Left cardiac atrium (tissue), 4 donors: ENCODE measurements around the gene ALKAL2. TPM values are rescaled to one million over a fixed set of nuclear protein-coding genes. Genes with fewer than 3 reads are reported as not detected.

Source experiments
- ATAC-seq, 2 donors: fragments of 200-7000 bp; cut with Tn5 transposase; one replicate each; pipeline ENCODE4 v1.9.1; 2020; ENCODE audit warnings: mild to moderate bottlenecking in 2 of 2, moderate library complexity in 2 of 2
- DNase-seq: peaks from one replicate; pipeline ENCODE4 v3.0.0-alpha.2; 2020
- intact Hi-C, 2 donors: fragments of 100-400 bp; cut with DNase I; formaldehyde crosslinking; loops; one replicate each; pipeline versions ENCODE4 v1.14.1 to v1.15.1; 2022 to 2023
- total RNA-seq, 2 donors: library from RNA; stranded (reverse); fragmentation: NEBNext Ultra II Directional; extraction: Animal tissue kit (Norgen Biotek cat#: 25700); gene quantifications; one replicate each; pipeline ENCODE4 v1.2.1, GENCODE V29; 2021
- donor health status: DM: no; HTN: yes; CAD: no.
- donor health status: DM: no; HTN: yes; CAD: no; lungs with severe emphysema.
- donor health status: DM: yes; HTN: yes; CAD: no.
- donor health status: Dilated cardiomyopathy.

The ALKAL2 gene
- total RNA-seq, 2 donors from 2014 or later, result 0.68 to 0.80 TPM

DNA sequence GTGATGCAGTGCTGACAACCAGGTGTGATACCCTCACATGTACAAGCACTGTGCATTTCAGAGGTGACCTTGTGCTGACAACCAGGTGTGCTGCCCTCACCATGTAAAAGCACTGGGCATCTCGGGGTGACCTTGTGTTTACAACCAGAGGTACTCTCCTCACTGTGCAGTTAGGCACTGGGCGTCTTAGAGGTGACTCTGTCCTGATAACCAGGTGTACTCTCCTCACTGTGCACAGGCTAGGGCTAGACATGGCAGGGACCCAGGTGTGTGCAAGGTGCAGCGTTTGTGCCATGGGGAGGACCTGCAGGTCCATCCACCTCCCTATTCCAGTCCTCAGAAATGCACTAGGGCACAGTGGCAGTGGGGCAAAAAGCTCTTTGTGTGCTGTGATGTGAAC lies 8.5 kb upstream of the ALKAL2 start:
- no peak for DNase-seq
- ATAC-seq, result no peak
- intact Hi-C loops, result no loop called here

DNA sequence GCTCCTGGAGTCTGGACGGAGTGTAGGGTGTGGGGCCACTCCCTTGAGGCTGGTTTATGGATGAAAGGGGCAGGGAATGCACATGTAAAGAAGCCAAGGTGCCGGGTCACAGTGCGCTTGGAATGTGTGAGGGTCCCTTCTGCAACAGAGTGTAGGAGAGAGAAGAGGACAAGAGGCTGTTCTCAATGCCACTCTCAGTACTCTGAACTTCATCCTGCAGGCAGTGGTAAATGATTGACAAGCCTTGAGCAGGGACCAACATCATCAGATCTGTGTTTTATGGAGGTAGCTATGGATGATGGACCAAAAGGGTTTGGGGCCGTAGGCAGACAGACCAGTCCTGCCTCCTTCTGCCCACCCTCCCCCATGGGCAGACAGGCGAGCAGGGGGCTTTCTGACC lies 7.2 kb upstream of the ALKAL2 start:
- ATAC-seq (no peak), DNase-seq (no peak)
- intact Hi-C loops, result no loop called here

- ATAC-seq (peak; percentile 80 to 83), DNase-seq (peak; percentile 72)
- intact Hi-C loops, result loop anchor here in 1 of 2 donors (5.0 kb wide), 1 partner anchor 43 kb away; no protein-coding TSS in a partner anchor
These were observed 2.3 kb upstream of the ALKAL2 start for GRCh38 chr2:290090-290722.

GRCh38 chr2:289362-290089 lies 1.6 kb upstream of the ALKAL2 start:
- DNase-seq (no peak), ATAC-seq (peak; percentile 29 to 32)
- intact Hi-C loops, result loop anchor here in 1 of 2 donors (5.0 kb wide), 1 partner anchor 42 kb away; no protein-coding TSS in a partner anchor

DNA sequence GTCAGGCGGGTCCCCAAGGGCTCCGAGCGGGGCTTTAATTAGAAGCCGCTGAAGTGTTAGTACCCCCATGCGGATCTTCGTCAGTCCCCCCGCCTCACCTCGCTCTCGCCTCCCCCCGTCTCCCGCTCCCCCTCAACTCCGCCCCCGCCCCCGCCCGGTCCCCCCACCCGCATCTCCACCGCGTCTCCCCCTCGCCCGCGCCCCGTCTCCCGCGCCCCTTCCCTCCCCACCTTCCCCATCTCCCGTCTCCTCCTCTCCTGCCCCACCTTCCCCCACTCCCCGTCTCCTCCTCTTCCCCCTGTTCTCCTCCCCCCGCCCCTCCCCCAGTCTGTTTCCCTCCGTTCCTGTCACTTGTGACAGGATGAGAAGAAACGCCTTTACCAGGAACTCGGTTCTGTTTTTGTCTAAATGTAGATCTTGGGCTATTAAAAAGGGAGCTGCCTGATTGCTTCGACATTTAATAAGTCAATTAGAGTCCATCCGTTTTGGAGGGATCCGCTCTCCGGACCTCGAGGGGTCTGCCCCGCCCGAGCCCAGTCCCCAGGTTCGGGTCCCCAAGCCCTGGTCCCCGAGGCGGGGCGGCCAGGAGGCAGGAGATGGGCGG lies 969 bp upstream of the ALKAL2 start:
- DNase-seq (no peak), ATAC-seq (no peak)
- intact Hi-C loops, result no loop called here

DNA sequence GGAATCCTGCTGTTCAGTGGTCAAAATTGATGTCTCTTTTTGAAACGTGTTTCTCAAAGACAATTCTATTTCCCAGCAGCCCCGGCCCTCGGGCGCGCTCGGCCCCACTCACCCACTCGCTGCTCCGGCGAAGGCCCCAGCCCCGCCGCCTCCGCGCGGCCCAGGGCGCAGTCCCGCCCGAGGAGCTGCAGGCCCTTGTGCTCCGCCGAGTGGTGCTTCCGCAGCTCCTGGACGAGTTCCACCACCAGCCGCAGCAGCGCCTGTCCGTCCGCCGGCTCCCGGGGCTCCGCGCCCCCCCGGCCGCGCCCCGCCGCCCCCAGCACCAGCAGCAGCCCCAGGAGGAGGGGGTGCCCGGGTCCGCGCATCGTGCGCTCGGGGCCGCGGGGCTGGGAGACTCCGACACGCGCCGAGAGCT lies 413 bp downstream of the ALKAL2 start:
- DNase-seq (no peak), ATAC-seq (peak; percentile 58 to 59)
- intact Hi-C loops, result no loop called here

GRCh38 chr2:286774-287392 lies 1.0 kb downstream of the ALKAL2 start:
- ATAC-seq, result no peak
- intact Hi-C loops, result no loop called here
- no peak for DNase-seq

DNA sequence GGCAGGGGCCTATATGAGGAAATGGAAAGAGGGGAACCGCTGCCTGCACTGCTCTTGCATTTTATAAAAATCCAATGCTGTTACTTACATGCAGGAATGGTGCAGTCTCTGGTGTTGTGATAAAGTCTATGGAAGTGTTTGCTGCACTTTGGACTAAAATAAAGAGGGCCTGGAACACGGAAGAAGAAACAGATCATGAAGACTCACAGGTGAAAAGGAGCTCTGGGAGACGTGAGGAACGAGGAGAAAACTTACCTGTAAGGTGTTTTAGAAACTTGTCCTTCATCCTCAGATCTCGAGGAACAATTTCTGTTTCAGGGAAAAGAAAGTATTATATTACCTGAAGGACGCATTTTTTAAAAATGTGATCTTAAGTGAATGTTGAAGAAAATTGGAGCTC lies 1.9 kb downstream of the ALKAL2 start:
- DNase-seq (no peak), ATAC-seq (no peak)
- intact Hi-C loops, result no loop called here

DNA sequence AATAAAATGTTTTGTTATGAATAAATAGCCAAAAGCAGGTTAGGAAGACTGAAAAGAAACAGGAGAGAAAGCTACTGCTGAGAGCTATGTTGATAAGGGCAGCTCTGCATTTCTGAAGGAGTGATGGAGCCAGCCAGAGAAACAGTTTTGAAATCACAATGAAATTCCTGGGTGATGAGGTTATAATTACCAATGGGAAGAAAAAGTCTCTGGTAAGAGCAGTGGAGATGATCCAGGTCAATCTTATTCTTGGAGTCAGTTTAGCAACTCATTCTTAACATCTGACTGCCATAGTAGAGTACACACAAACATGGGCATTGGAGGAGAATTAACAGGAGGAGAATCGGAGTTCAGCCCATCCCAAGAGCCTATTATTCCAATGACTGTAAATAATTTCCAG lies 2.4 kb downstream of the ALKAL2 start:
- peak in 1 of 2 donors; percentile 55 for ATAC-seq
- DNase-seq, result no peak
- intact Hi-C loops, result no loop called here

GRCh38 chr2:284896-285492 lies 2.9 kb downstream of the ALKAL2 start:
- intact Hi-C loops, result no loop called here
- ATAC-seq (no peak), DNase-seq (no peak)

DNA sequence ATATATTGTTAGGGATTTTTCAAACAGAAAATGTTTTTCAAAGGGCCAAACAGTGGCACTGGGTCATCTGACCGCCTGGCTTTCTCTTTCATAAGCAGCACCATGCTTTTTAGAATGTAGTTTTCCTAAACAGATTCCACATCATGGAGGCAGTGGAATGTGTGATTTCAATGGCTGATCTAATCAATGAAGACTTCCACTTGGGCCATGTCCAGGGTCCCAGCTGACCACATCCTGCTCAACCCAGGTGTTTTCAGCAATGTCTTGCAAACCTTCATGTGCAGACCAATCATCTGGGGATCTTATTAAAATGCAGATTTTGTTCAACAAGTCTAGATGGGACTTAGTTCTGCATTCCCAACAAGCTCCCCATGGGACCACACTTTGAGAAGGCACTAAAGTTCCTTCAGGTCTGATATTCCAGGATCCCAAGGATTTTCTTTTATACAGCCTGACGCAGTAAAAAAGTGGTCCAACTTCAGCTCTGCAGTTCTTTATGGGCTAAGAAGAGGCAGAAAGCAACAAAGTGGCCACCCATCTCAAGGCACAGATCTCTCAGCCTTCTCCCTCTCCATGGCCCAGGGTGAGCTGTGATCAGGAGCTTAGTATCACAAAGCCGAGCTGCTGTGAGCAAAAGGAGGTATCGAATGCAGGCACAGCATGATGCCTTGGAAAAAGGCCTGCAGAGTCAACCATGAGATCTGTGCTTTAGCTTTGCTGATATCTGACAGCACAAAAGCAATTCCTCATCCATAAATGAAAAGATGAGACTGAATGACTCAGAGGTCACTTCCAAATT lies 3.7 kb downstream of the ALKAL2 start:
- DNase-seq, result no peak
- intact Hi-C loops, result no loop called here
- no peak for ATAC-seq

DNA sequence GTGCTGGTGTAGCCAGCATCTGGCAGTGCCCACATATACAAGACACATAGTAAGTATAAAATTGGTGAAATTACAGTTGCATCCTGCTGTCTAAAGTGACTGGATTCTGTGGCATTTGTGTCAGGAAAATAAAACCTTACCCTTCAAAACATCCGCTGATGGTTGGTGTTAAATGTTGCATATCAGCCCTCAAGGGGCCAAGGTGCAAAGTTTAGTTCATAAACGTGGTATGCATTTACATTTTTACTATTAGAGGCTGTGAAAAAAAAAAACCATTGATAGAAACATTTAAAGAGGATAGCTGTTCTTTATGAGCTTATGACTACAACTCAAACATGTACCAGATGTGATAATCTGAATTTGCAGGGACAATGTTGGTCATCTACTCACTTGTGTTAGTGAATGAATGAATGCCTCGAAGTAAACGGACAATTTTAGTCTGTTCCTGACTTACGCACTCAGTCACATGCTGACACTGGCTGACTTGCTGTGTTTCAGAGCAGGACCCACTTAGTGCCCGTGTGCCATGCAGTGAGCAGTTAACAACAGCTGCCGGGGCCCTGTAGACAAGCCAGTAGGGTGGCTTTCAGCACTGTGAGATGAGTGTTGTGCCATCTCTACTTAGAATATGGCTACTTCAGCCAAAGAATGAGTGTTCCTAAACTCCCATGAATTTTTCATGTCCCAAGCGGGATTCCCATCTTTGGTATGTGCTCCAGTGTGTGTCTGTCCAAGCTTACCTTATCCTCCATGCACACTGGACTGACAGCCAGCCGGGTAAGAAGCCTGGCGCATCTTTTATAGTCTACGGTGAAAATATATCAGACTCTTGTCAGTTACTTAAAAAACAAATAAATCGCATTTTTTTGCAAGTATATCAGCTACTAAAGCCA lies 5.3 kb downstream of the ALKAL2 start:
- no peak for ATAC-seq
- no peak for DNase-seq
- intact Hi-C loops, result no loop called here

- ATAC-seq, result no peak
- intact Hi-C loops, result no loop called here
- DNase-seq, result no peak
These were observed 6.5 kb downstream of the ALKAL2 start for GRCh38 chr2:281381-281780.

DNA sequence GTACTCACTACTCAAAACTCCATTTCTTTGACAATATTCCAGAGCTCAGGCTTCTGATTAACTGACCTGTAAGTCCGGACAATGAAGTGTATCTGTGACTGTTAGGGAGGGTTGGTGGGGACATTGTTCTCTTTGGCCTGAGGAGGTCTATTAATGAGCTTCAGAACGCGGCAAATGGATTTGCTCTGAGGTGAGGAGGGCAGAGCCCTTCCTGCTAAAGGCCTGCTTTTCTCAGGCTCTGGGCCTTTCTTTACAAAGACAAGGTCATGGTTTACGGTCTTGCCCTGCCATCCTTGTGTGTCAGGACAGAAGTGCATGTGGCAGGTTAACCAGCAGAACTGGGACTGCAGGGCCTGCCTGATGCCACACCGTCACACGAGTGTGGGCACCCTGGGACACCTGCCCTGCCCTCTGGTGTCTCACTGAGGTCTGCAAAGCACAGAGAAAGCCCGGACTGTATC lies 7.2 kb downstream of the ALKAL2 start:
- ATAC-seq (no peak), DNase-seq (no peak)
- intact Hi-C loops, result no loop called here

DNA sequence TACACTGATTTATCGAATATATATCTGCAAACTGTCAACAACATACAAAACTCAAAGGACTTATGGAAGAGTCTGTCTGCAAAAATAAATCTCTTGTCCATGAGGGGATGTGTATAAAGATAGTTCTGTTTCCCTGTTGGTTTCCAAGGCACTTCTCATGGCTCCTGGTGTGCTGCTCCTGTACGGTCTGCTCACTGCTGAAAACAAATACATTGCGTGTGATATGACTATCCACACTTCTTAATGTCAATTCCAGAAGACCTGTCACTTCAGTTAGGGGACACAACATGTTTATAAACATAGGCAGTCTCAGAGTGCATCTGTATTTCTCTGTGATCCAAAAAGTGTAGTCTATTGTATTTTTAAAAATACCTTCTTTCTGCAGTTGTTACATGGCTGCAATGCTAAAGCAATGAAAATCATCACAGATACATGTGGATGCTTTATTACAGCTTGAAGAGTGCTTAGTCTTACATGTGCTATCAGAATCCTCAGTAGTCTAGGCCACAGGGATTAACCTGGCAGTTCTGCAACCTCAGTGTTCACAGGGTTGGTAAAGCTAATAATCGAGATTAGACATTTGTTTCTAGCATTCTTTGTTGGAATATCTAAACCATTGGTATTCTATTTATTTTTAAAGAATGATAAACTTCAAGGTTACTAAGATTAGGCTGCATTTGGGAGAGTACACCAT lies 7.8 kb downstream of the ALKAL2 start:
- intact Hi-C loops, result no loop called here
- ATAC-seq, result no peak
- DNase-seq, result no peak

DNA sequence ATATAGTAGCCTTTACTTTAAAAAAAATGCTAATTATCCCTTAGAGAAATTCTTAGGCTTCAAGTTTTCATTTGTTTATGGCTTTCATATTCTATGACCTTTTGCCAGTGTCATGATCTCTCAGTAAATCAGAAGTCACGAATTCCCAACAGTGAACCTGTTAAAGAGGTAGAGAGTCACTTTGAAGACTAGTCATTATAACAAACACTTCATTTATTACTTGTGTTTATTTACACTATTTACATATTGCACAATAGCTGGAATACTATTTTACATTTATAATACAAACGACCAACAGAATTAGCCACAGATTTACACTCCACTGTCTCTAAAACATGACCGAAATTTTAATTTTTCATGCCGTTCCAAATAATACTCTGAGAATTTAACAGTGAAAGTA lies 8.5 kb downstream of the ALKAL2 start:
- DNase-seq (no peak), ATAC-seq (no peak)
- intact Hi-C loops, result no loop called here

DNA sequence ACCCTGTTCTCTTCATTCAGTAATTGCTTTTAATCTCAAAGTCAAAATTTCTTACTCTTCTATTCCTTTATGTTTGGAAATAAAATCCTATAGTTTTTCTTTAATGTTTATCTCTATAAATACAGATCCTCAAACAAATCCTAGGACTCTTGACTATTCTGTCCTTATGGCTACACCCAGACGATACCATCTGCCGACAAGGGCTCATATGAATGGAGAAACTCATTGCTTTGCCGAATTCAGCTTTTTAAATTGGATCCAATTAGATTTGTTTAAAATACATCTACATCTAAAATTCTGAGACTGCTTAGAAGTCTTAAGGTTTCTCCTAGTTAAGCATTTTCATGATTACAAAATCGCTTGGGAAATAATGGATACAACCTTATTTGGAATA lies 9.0 kb downstream of the ALKAL2 start:
- intact Hi-C loops, result no loop called here
- DNase-seq (no peak), ATAC-seq (no peak)
